Activated naive CD8-positive, alpha-beta T cell treated with anti-CD3 and anti-CD28 coated beads, Interleukin-2, amount 50 U/mL, for 16 hours (primary cell): ENCODE data around the gene TRIP4.
"Not testable (repeated sequence)": the region's sequence is repeated elsewhere in the genome, so short reads cannot be mapped to it uniquely, and the experiment has no call there.

ENCODE experiments used
- DNase-seq: peaks from one replicate; pipeline ENCODE4 v3.0.0-alpha.2; 2020; ENCODE audit warnings: low read depth, low spot score

TRIP4 gene

GRCh38 chr15:64485796-64486195 is 98.2 kb downstream of the TRIP4 start:
- DNase-seq: no peak

DNA sequence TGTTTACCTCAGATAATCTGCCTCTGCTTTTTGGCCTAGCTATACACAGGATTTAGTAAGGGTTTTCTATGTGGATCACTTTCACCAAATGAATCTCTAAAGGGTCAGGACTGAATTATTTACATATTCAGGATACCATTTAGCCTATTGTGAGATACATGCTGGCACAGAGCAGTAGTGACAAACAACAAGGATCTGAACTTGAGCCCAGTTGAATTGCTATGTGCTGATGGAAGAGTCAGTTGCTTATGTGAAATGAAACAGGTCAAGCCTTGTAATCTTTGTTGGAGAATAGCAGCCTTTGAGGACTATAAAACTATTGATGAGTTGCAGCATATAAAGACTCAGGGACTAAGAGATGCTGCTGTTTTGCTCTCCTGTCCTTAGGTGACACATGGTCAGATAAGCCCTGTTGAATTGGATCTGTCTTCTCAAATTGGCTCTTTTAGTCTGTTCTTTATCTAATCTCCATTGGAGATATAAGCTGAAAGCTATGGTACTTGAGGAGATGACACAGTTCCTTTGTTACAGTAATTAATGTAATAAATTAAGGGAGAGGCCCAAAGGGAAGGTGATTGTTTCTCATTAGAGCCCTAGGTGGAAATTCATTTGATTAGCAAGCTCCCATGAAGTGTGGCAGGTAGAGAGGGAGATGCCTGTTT is 103.1 kb downstream of the TRIP4 start:
- no peak for DNase-seq

DNA sequence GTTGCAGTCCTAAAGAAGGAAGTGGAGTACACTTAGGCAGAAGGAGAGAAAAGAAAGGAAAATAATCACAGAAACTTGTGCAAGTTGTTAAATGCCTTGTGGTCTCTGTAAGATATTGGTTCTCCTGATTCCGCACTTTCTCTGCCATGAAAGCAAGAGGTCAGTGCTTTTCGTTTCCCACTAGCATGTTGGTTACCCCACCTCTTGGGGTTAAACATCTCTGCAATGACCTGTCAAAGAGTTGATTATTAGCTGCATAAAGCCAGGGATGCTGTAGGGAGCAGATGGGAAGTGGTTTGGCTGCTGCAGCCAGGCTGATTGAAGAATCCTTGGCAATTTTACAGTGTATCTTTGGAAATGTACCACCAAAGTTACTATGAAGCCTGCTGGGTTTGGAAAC is 106.0 kb downstream of the TRIP4 start:
- no peak for DNase-seq

DNA sequence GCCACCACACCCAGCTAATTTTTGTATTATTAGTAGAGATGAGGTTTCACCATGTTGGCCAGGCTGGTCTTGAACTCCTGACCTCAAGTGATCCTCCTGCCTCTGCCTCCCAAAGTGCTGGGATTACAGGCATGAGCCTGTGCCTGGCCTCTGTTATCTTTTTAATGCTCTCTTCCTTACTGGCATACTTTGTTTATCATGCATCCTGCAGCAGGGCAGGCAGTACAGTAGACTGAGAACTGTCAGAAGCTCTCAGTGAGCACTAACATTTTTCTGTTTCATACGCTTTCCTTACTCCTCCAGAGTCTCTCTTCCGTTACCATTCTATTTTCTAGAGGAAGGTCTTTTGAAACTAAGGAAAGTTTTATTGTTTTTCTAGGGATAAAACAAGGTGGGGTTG is 108.3 kb downstream of the TRIP4 start:
- DNase-seq: not testable (repeated sequence)

GRCh38 chr15:64500695-64501395 is 113.2 kb downstream of the TRIP4 start:
- no peak for DNase-seq

DNA sequence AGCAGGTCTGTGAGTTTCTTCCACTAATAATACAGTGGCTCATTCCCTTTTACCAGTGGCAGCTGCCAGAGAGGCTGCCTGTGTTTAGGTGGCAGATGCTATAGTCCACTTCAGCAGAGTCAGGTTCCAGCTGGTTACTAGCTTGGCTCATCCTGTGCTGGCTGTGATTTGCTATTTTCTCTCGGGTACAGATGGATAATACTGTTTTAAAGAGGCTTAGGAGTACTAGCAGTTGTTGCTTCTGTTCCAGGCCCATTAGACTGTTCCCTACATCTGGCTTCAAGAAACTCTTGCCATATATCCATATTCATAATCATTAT is 113.7 kb downstream of the TRIP4 start:
- no peak for DNase-seq

GRCh38 chr15:64502151-64502550 is 114.5 kb downstream of the TRIP4 start:
- DNase-seq: no peak

DNA sequence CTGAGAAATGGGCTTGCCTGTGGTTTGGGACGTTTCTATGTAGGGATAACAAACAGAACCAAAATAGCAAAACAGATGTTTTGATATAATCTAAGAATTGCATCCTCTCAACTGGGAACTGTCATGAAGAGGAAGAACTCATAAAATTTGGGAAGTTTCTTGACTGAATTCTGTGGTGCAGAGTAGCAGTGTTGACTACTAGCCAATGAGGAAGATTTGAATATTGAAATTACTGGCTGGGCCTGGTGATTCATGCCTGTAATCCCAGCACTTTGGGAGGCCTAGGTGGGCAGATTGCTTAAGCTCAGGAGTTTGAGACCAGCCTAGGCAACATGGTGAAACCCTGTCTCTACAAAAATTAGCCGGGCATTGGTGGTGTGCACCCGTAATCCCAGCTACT is 114.9 kb downstream of the TRIP4 start:
- no peak for DNase-seq

DNA sequence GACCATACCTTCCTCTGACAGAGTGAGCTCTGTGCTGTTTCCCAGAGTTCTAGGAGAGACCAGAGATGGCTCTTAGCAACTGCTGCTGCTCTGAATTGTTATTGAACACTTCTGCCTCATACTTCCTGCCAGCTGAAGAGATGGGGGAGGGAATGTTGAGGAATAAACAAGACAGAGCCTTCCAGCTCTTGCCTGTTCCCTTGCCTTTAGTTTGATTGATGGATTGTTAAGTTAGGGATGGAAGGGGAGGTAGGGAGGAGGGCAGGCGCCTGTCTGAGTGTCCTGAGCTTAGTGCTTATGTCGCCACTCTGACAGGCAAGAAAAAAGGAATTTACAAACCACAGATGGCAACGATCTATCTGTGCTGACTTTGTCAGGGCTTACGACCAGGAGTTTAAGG is 115.6 kb downstream of the TRIP4 start:
- DNase-seq: no peak

DNA sequence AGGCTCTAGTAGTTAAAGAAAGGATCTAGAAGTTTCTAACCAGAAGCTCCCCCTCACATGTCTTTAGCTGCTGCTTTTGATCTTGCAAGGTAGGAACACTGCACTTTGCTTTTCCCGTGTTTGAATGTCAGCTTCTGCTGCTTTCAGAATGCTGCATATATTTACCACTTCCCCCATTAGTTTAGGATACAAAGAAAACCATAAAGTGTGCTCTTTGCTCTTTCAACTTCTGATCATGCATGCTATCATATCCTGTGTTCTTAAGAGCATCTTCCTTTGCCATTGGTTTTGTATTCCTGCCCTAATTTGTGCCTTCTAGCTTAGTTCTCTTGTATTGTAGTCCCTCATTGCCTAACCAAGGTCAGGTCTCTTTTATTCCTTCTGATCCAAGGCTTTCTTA is 116.0 kb downstream of the TRIP4 start:
- no peak for DNase-seq
